Stimulated activated CD8-positive, alpha-beta memory T cell treated with anti-CD3 and anti-CD28 coated beads, Interleukin-7, amount 100 ng/mL, for 1 hour (primary cell): ENCODE data around the gene CATSPERD.
A peak's percentile ranks its signal among the peaks of the same experiment; 100 is the strongest.

Experiments
- DNase-seq, 2 donors: peaks; one replicate each; pipeline ENCODE4 v3.0.0-alpha.2; 2020; ENCODE audit warnings: low read depth in 2 of 2

The CATSPERD gene

DNA sequence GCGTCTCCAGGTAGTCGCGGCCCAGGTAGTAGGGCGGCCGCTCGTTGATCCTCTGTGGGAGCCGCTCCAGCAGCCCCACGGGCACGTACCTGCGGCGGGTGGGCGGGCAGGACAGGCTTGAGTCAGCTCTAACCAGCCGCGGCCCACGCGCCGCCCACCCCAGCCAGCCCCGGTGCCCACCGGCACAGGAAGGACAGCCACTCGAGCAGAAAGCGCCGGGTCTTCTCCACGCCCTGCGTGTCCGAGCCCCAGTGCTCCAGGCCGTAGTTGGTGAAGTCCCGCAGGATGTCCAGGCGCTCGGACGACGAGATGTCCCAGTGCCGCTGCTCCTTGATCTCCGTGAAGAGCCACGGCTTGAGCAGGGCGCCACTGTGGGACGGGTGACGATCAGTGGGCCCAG is 65.0 kb downstream of the CATSPERD start:
- DNase-seq, result no peak

DNA sequence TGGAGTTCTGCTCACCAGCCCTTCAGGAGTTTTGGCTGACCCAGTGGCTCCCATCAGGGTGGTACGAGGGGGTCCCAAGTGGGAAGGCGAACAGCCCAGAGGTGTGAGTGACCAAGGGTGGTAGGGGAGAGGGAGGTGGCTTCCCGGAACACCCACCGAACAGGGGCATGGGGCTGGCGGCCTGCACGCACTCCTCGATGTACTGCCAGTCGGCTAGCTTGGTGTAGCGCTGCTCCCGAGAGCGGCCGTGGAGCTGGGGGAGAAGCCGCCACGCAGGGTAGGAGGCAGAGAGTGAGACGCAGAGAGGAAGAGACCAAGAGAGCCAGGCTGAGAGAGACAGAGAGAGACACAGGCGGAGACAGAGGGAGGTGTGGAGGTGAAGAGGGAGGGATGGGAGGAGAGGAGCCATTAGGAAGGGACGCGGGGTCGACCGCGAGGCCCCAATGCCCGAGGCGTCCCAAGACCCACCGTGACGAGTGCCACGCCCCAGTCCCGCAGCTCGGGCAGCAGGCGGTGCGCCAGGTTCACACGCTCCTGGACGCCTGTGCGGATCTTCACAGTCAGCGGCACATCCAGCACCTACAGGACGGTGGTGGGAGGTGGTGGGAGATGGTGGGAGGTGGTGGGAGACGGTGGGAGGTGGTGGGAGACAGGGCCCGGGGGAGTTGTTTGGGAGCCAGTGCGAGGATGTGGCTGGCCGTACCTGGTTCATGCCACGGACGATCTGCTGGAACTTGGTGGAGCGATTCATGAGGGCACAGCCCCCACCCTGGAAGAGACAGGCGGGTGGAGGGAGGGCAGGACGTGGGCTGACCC is 66.4 kb downstream of the CATSPERD start:
- no peak for DNase-seq

GRCh38 chr19:5787409-5788182 is 67.2 kb downstream of the CATSPERD start:
- DNase-seq, result no peak

DNA sequence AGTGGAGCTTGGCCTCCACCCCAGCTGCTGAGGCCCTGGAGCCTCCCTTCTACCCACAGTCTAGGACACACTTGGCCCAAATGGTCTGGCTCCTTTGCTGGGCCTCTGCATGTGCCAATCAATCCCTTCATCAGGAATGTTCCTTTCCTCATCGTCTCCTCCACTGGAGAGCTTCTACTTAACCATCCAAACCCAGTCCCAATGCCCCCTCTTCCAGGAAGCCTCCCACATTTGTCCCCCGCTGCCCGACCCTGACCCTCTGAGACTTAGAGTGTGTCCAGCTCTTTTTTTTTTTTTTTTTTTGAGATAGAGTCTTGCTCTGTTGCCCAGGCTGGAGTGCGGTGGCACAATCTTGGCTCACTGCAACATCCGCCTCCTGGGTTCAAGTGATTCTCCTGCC is 68.0 kb downstream of the CATSPERD start:
- DNase-seq, result no peak

DNA sequence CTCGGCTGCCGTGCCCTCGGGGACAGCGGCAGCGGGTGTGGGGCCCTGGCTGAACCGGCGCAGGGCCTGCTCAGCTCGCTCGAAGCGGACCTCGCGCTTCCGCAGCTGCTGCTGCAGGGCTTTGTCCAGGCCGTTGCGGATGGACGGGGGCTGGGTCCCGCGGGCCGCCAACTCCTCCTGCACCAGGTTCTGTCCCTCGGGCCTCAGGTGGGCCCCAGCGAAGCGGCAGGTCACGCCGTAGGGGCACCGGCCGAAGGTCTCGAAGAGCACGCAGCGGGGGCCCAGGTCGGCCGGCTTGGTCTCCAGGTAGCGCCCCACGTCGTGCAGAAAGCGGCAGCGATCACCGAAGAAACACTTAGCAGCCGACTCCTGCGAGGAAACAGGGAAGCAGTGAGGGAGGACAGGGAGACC is 68.9 kb downstream of the CATSPERD start:
- no peak for DNase-seq

DNA sequence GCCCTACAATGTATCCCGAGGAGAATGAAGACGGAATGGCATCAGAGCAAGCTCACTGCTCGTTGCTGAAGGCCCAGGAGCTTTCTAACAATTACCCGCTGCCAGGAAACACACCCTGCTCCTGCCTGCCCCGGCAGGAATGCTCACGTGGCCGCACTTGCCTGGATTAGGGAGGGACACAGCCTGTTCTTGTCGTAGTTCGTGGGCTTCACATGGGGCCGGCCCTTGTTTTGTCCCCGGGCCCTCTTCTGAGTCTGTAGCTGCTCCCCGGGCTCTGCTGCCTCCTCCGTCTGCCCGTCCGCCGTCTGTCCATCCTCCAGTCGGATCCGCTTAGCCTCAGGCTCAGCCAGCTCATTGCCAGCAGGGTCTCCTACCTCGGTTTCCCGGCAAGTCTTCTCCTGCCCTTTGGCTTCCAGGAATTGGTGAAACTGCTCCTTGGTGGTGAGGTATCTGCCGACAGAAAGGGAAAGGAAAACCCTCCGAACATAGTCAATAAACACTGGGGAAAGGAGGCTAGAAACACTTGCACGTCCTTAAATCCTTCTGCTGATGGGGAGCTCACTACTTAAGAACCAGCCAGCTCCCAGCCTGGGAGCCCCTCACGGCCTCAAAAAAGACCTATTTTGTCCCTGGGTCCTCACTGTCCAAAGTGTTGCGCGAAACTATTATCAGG is 69.6 kb downstream of the CATSPERD start:
- no peak for DNase-seq

- DNase-seq, result peak; percentile 86 to 92
Observed at GRCh38 chr19:5790559-5791520, 70.4 kb downstream of the CATSPERD start, which contains the start of gene DUS3L. Gene DUS3L (minus strand): TSS chr19:5791163. CDS start chr19:5791141, 22 bp downstream.

GRCh38 chr19:5792224-5792623 is 71.8 kb downstream of the CATSPERD start:
- DNase-seq, result no peak

GRCh38 chr19:5793188-5793587 is 72.8 kb downstream of the CATSPERD start:
- DNase-seq, result no peak

DNA sequence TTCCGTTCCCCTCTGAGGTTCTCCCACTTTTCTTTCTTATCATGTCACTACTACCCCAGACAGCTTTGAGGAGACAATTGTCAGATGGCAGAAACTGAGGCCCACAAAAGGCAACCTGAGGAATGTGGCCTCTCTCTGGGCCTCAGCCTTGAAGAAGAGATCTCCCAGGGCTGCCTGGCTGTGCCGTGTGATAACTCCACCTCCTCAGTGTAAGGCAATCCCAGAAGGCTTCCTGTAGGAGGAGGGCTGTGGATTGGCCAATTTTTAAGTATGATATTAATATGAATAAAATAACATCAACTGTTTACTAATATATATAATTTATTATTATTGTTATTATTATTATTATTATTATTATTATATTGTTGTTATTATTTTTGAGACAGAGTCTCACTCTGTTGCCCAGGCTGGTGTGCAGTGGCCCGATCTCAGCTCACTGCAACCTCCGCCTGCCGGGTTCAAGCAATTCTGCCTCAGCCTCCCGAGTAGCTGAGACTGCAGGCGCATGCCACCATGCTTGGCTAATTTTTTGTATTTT is 75.0 kb downstream of the CATSPERD start:
- no peak for DNase-seq

DNA sequence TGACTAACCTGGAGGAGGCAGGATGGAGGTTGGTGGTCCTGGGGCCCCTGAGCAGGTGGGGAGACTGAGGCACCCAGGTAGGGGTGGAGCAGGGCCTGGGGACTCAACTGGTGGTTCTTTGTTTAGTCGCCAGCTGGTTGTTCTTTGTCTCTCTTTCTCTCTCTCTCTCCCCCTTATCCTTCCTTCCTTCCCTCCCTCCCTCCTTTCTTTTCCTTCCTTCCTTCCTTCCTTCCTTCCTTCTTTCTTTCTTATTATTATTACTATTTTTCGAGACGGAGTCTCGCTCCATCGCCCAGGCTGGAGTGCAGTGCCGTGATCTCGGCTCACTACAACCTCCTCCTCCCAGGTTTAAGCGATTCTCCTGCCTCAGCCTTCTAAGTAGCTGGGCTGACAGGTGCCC is 77.8 kb downstream of the CATSPERD start:
- no peak for DNase-seq

GRCh38 chr19:5799247-5800241 is 79.1 kb downstream of the CATSPERD start:
- no peak for DNase-seq

GRCh38 chr19:5800361-5801270 is 80.2 kb downstream of the CATSPERD start:
- no peak for DNase-seq

DNA sequence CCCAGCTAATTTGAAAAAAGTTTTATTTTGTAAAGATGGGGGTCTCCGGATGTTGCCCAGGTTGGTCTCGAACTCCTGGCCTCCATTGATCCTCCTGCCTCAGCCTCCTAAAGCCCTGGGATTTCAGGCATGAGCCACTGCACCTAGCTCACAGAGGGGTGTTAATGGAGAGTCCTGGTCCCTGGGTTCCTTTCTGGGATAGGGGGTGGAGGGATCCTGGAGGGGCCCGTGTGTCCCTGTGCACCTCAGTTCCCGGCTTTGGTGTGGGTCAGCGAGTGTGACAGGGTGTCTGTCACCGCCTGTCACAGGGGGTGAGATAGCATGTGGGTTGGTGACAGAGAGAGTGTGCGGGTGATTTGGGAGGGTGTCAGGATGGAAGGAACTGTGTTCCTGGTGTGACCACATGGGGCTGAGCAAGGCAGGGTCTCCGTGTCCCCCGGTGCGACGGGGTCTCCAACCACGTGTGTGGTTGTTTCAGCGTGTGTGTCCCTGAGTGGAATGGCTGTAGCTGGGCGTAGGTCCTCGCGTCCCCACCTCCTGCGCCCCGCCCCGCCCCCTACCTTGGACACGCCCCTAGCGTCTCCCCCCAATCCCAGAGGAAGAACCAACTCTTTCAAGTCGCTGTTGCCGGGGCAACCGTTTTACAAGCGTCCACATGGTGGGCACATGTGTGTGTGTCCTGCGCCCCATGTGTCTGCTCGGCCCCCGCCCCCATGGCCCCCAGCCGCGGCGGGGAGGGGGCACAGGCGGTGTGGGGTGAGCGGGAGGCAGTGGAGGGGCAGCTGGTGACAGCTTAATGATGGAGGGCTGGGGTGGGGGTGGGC is 81.6 kb downstream of the CATSPERD start:
- no peak for DNase-seq

- no peak for DNase-seq
Observed at GRCh38 chr19:5803441-5803751, 83.0 kb downstream of the CATSPERD start.

DNA sequence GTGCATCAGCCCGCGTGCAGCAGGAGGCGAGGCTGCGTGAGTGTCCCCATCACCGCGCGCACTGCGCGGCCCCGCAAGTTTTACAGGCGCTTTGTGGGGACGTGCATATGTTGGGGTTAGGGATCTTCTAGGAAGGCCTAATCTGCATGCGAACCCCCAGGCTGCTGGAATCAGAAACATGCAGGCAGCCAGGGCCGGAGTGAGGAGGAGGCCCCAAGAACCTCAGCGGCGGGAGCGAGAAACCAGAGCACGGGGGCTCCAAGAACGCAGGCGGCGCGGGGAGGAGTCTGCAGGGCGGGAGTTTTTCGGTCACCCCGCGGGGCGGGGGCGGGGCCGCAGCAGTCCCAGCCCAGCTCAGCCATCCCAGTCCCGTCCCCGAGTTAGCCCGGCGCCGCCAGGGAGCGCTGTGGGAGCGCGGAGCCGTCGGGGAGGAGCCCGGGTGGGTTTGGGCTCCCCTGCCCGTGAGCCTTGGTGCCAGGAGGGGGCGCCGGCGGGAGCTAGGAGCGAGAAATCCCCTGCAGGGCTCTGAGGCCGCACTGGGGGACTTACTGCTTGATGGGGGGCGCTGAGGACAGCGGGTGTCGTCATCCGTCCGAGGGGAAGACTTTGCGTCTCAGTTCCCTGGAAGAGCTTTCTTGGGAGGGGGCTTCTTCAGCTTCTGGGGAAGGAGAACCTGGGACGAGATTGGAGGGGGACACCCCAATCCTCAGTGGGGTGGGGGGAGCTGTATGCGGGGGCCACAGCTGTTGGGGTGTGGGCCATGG is 83.5 kb downstream of the CATSPERD start:
- peak; percentile 73 to 78 for DNase-seq
